ENCODE measurements around the gene IL18R1.

Gene IL18R1

GRCh38 chr2:102433973-102434654 lies 78.5 kb downstream of the IL18R1 start:
- in situ Hi-C loops (cut with MboI; ENCODE audit: low sequenced_read_pairs, unreplicated experiment) = loop anchor here (10.0 kb wide), 1 partner anchor 69 kb away; no protein-coding TSS in a partner anchor
- TF ChIP-seq, protein P1, sequence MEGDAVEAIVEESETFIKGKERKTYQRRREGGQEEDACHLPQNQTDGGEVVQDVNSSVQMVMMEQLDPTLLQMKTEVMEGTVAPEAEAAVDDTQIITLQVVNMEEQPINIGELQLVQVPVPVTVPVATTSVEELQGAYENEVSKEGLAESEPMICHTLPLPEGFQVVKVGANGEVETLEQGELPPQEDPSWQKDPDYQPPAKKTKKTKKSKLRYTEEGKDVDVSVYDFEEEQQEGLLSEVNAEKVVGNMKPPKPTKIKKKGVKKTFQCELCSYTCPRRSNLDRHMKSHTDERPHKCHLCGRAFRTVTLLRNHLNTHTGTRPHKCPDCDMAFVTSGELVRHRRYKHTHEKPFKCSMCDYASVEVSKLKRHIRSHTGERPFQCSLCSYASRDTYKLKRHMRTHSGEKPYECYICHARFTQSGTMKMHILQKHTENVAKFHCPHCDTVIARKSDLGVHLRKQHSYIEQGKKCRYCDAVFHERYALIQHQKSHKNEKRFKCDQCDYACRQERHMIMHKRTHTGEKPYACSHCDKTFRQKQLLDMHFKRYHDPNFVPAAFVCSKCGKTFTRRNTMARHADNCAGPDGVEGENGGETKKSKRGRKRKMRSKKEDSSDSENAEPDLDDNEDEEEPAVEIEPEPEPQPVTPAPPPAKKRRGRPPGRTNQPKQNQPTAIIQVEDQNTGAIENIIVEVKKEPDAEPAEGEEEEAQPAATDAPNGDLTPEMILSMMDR (IDR thresholded peaks at IDR 0.05; ENCODE audit: borderline replicate concordance, control extremely low read depth, extremely low read depth, insufficient read depth, missing control alignments) = no peak
- DNase-seq (ENCODE audit: low spot score) = no peak

DNA sequence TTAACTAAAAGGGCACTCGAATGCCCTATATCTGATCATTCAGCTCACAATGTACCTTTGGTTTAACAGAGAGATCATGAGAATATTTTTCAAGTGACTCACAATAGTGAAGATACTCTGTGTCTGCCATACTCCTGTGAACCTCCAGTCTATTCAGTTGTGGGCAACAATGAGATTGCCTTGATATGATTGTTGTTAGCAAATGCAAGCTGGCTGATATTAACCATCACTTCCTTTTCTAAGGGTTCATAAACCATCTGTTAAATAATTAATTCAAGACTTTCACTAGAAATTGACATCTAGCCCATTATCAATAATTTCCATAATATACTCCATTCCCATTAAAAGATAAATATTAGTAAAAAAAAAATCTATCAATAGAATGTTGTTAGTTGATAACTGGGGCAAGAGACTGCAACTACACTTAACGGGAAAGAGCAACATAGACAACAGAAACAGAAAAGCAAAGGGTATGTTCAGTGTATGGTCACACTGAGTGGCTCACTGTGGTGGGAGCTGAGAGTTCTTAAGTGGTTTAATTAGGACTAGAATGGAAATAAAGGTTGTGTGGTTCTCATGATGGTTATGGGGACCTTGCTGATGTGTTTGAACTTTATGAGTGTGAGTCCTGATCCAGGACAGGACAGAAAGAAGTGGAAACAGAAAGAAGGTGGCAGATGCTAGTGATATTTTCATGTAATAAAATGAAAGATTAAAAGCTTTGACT lies 79.2 kb downstream of the IL18R1 start:
- no peak for DNase-seq (ENCODE audit: low spot score)
- in situ Hi-C loops (cut with MboI; ENCODE audit: low sequenced_read_pairs, unreplicated experiment) = loop anchor here (10.0 kb wide), 1 partner anchor 70 kb away; no protein-coding TSS in a partner anchor
- TF ChIP-seq, protein P1 (IDR thresholded peaks at IDR 0.05; ENCODE audit: borderline replicate concordance, control extremely low read depth, extremely low read depth, insufficient read depth, missing control alignments) = no peak

DNA sequence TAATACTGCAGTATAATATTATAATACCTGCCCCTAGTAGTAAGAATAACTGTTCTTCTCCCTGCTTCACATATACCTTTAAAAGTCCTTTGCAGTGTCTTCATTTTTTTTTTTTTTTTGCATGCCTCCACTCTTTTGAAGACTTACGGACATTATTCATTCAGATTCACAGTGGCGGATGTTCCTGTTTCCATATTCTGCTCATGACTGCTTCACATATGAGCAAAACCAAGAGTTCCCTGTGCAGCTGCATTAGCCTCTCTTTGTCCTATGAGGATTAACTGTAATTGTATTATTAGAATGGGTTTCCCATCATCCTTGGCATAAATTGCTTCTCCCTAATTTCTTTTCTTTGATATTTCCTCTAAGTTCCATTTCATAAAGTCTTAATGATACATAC lies 80.1 kb downstream of the IL18R1 start:
- TF ChIP-seq, protein P1 (IDR thresholded peaks at IDR 0.05; ENCODE audit: borderline replicate concordance, control extremely low read depth, extremely low read depth, insufficient read depth, missing control alignments) = no peak
- DNase-seq (ENCODE audit: low spot score) = no peak
- in situ Hi-C loops (cut with MboI; ENCODE audit: low sequenced_read_pairs, unreplicated experiment) = loop anchor here (10.0 kb wide), 1 partner anchor 71 kb away; no protein-coding TSS in a partner anchor

- TF ChIP-seq, protein P1 (IDR thresholded peaks at IDR 0.05; ENCODE audit: borderline replicate concordance, control extremely low read depth, extremely low read depth, insufficient read depth, missing control alignments) = no peak
- DNase-seq (ENCODE audit: low spot score) = no peak
- in situ Hi-C loops (cut with MboI; ENCODE audit: low sequenced_read_pairs, unreplicated experiment) = loop anchor here (10.0 kb wide), 1 partner anchor 72 kb away; no protein-coding TSS in a partner anchor
Measured at GRCh38 chr2:102436323-102436722, 80.7 kb downstream of the IL18R1 start.

DNA sequence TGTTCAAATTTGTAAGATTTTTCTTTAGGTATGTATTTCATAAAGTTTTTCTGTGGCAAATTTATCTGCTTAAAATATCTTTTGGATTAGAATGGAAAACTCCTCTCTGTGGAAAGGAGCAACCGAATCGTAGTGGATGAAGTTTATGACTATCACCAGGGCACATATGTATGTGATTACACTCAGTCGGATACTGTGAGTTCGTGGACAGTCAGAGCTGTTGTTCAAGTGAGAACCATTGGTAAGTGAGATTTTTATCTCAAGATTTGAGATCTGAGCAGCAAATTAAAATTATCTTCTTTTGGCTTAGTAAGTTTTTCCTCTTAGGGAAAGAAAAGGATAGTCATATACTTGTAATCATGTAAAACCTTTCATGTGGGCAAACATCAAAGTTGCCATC lies 81.5 kb downstream of the IL18R1 start:
- TF ChIP-seq, protein P1 (IDR thresholded peaks at IDR 0.05; ENCODE audit: borderline replicate concordance, control extremely low read depth, extremely low read depth, insufficient read depth, missing control alignments) = no peak
- in situ Hi-C loops (cut with MboI; ENCODE audit: low sequenced_read_pairs, unreplicated experiment) = loop anchor here (10.0 kb wide), 1 partner anchor 72 kb away; no protein-coding TSS in a partner anchor
- no peak for DNase-seq (ENCODE audit: low spot score)

DNA sequence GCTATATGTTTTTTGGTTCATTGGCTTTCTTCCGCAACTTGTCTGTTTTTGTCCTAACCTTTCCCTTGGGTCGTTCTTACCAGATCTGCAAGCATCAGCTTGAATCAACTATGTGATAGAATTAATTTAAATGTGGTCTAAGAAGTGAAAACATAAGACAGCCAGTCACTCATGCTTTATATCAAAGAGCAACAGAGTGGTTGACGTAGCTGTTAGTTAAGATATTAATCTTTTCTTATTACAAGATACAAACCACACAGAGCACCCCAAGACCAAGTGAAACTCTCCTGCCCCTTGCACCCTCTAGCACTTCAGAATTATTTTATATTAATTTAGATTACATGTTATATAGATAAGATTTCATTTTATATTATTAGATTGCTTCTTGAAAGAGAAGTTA lies 82.5 kb downstream of the IL18R1 start:
- in situ Hi-C loops (cut with MboI; ENCODE audit: low sequenced_read_pairs, unreplicated experiment) = loop anchor here (10.0 kb wide), 1 partner anchor 73 kb away; no protein-coding TSS in a partner anchor
- TF ChIP-seq, protein P1 (IDR thresholded peaks at IDR 0.05; ENCODE audit: borderline replicate concordance, control extremely low read depth, extremely low read depth, insufficient read depth, missing control alignments) = no peak
- no peak for DNase-seq (ENCODE audit: low spot score)

Data from GM13976 (cell line).